D341Med (cell line): Measurements from ENCODE around the gene PPFIBP2.

Experiments
- DNase-seq: peaks from one replicate; pipeline ENCODE4 v3.0.0; 2012; ENCODE audit warnings: low spot score

The PPFIBP2 gene

DNA sequence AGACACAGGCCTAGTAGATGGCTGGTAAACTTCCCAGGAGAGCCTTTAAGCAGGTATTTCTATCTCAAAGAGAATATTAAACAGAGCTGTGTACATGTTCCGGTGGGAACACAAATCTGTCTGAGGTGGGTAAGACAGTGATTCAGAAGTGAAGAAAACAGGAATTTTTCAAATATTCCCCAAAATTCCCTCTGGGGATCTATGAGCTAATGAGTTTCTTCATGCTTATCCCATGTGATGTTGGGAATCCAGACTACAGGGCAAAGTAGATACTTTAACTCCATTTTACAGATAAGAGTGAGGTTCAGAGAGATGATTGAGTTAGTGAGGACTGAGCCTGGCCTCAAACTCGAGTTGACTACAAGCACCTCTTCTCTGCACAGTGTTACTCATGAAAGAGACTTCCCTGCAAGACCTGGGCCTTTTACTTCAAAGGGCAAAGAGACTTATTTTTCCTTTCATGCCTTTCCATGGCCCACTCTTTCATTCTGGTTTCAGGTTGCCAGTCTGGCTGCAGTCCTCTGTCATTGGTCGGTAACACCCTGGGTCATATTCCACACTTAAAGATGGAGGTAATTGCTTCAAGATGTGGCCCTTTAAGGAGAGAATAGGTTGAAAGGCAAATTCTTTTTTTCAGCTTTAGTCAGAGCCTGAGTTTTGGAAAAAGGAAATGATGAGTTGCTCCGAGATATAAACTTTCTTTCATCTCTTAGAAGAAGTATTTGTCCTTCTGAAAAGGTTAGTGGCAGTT, 89.4 kb downstream of the PPFIBP2 start:
- DNase-seq = no peak

DNA sequence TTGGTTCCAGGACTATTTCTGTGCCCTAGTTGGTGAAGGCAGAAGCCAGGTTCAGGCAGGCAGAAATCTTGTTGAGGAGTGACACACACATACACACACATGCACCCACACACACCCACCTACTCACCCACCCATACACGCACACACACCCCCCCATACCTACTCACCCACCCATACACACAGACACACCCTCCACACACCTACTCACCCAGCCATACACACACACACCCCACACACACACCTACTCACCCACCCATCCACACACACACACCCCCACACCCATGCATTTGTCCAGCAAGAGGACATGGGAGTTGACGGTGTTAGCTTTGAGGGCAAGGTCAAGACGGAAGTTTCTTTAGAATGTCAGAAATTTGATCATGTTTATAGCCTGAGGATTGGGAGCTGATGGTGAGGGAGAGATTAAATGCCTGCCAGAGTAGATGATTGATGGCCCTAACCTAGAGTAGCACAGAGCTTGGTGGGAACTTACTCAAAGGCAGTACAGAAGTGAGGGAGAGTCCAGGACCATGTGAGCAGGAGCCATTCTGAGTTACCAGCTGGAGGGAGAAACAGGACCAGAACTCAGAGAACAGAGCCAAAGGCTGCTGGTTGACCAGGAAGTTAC, 90.6 kb downstream of the PPFIBP2 start:
- no peak for DNase-seq

DNA sequence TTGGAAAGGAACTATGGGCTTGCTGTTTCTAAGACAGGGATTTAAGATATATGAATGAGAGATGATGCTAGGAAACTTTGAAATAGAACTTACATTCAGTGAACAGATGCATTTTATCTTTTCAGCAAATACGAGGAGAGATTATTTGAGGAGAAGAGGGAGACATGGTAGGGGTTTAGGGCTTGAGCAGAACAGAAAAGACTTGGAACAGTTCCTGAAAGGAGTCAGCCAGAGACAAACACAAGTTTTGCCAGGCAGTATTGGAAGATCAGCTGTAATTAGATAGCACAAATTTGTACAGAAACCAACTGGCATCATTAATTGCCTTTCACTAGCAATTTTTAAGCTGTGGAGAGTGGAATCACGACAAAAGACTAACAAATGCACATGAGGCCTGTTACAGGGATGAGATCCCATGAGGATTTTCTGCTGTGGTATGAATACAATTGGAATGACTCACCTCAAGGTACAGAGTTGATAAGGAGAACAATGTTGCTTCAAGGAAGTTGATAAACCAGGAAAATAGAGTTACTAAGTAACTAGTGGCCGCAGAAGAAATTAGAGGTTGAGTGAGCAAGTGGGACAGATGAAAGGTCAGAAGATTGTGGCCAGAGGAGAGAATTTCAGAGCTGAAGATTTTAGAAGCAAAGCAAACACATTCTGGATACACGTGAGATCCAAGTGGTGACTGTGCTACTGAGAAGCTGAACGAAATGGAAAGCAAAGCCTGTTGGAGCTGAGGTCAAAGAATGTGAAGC, 91.6 kb downstream of the PPFIBP2 start:
- no peak for DNase-seq

DNA sequence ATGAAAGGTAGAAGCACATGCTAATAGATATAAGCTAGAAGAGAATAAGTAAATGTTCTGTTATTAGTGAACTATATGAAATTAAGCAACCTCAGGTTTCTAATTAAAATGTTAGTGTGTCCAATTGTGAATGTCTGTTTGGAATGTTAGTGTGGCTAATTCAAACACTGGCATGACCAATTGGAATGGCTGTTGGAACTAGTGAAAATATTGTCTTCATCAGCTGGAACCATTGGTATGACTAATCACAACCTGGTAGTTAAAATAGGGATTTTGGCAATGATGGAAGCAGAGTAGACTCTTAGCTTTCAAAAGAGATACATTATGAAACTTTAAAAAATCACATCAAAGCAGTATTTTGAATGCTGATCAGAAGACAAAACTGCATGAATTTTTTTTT, 92.7 kb downstream of the PPFIBP2 start:
- no peak for DNase-seq

DNA sequence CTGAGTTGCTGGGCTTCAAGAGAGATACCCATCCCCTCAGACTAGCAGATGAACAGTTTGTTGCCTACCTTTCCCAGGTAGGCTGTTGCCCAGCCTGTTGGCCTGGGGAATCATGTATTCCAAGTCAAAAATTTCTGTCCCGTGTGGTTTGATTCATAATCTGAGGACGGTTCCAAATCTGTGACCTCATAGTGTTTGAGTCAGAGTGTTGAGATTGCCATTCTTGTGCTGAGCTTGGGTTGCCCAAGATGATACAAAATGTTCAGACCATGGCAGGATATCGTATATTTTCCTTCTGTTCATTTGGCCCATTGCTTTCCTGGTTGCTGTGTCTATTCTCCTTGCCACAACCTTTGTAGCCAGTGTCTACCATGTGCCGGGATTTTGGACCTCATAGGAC, 95.2 kb downstream of the PPFIBP2 start:
- no peak for DNase-seq

DNA sequence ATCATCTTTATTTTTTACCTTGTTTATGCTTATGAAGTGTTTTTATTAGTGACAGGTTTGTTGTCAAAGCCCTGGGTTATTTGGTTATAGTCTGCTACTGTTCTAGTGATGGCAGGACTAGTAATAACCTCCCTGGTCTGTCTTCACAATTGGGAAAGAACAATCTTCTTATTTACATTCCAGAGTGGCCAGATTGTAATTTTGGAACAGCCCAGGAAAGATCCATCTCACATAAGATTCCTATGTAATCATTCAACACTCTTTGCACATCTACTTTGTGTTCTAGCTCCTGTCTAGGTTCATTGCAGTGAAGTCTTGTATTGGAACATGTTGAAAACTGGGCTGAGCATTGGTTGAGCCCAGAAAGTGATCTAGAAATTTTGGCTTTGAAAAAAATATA, 95.7 kb downstream of the PPFIBP2 start:
- DNase-seq = no peak

DNA sequence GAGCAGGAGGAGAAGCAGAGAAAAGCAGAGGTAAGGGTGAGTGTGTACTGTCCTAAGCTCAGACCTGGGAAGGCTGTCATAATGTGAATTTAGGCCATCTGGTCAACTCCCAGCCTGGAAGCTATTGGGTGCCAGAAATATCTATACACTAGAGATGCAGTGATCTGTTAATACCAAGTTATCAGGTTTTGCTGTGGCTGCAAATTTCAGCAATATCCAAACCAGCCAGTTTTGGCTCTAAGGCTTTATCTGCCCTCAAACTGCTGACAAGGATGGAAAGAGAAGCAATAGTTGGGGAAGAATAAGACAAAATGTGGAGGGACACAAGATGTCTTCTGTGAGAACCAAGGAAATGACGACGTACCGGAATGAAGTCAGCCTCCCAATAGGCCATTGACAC, 96.6 kb downstream of the PPFIBP2 start:
- DNase-seq = no peak

DNA sequence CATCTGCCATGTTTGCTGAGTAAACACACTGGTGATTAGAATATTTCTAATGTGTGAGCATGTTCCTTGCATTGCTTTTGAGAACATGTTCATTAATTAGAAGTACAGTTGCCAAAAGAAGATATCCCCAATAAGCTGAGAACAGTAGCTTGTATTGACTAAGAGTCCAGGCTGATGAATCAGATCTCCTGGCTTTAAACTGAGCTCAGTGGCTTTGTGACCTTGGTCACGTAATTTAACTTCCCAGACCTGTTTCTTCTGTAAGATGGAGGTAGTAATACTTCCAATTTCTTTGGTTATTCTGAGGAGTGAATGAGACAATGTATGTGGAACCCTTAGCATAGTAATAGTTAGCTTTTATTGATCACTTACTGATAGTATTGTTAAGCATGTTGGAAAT, 97.6 kb downstream of the PPFIBP2 start:
- DNase-seq = no peak

DNA sequence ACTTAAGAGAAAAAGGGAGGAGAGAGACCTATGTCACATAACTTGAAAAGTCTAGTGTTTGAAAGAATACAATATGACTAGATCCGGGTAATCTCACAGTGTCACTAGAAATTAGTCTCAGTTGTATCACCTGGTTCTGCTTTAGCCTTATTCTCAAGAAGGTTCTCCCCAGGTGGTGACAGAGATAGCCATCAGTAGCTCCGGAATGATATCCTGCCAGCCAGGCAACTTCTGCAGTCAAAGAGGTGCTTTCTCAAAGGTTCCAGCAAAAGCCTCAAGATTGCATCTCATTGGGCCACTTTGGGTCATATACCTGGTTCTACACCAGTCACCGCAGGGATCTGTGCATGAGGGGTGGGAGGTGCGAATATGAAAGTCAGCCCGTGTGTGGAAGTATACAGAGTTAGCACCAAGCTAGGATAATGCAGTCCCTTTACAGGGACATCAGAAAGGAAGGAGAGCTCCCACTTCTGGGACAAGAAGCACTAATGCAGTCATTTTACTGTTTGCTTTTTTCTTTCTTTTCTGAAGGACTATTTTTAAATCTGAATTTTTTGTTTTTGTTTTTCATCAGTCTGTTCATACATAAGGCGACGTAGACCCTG, 98.4 kb downstream of the PPFIBP2 start:
- DNase-seq = no peak

DNA sequence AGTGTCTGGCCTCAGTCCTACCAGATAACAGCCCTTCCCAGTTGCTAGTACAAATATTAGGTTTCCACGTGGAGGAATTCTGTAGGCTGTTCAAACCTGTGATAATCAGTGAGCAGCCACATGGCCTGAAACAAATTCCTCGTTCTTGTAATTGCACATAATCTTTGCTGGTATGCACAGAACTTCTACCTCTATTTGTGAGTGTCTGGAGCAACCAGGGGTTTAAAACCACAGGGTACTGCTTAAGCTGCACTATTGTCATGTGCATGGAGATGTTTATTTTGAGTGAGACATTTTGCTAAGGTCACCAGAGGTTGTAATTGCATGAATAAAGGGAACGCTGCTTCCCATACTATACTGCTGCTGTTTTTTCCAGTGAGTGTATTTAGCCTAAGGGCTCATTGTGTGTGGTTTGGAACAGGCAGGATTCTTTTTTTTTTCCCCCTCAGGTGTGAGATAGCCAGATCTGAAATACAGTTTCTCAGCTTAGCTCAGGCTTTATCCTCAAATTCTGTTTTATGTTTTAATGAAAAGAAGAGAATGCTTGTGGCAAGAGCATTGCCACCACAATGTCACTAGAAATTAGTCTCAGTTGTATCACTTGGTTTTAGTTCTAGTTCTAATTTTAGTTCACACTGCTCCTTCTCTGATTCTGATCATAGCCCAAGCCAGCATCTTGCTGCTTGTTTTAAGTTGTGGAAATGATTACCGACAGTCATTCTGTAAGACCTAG, 99.0 kb downstream of the PPFIBP2 start:
- DNase-seq = no peak

DNA sequence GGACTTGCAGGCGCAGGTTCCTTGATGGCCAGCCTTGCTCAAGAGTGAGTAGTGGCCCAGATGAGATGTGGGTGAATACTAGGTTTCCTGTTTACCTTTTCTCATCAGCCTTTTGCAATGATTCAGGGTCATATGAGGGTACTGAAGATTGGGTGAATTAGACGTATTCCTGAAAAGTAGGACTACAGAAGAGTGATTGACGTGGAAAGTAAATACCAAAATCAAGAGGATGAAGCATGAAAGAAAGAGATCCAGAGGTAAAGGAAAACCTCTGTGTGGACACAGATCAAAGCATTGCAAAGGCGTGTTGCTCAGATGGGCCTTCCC, 99.6 kb downstream of the PPFIBP2 start:
- no peak for DNase-seq

DNA sequence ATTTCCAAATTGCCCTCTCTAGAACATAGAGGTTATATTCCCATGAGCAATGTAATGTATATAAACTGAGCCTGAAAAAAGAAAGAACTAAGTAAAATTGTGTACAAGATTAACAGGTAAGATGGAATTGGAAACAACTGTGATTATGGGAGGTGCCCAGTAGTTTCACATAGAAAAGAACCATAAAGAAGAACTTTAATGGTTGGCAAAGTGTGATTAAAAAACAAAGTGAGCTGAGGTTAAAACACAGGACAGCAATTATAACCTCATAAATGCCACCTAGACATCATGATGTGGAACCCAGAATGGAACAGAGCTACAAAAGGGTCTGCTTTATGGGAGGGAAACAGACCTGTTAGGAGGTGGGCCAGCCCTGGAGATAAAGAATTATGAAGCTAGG, 100.9 kb downstream of the PPFIBP2 start:
- no peak for DNase-seq

DNA sequence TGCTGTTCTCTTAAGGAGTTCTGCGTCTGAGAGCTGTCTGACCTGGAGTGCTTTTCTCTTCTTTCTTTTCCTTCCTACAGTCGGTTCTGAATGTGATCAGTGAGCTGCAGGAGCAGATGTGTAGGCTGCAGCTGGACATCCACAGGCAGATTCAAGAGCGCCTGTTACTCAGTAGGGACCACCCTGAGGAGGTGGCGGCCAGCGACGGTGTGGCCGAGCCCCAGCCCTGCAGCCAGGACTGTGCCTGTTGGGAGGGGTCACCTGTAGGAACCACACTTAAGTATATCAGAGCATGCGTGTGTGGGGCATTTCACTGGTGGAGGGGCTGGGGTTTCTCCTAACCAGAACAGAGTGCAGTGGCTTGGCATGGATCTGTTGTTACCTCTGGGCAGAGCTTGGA, 103.2 kb downstream of the PPFIBP2 start:
- DNase-seq = no peak

DNA sequence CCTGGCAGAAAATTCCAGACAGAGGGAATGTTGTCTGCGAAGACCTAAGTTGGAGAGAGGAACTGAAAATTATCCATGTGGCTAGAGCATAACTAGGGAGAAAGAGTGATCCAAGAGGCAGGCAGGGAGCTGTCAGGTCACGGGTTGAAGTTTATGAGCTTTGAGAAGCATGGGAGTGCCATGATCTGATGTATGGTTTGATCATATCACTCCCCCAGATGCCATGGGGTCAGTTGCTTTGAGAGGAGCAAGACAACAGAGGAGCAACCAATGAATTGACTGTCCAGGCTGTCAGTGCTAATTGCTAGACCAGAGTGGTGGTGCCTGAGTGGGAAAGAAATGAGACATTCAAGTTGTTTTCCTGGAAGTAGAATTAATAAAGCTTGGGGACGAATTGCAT, 105.5 kb downstream of the PPFIBP2 start:
- DNase-seq = no peak

DNA sequence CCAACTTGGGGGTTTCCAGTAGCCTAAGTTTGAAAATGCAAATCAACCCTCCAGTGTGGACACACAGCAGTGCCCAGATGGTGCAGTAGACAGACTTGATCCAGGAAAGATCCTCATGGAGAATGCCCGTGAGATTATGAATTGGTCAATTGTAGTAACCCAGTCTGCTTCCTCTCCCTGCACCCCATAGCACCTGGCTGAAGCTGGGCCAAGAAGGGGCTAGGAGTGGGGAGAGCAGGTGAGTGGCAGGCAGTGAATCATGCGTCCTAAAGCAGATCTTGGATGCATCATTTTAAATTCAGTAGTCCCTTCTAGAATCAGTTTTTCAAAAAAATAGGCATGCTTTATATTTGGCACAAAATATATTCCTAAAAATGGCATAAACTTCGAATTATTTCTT, 107.3 kb downstream of the PPFIBP2 start:
- DNase-seq = no peak

DNA sequence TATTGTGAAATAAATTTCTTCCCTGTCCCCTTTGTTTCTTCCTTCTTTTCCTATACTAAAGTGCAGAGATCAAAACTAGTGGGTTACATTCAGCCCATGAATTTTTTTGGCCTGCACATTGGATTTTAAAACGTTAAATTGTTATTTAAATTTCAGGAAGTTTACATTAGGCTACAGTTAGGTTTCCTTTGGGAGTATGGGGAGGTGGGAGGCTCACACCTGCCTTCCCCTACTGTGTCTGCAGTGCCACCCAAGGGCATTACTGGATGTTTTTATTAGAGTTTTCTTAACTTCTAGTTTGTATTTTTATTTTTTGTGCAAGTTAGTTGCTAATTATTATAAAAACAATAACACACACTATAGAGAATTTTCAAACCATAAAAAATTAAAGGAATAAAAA, 107.8 kb downstream of the PPFIBP2 start:
- no peak for DNase-seq

DNA sequence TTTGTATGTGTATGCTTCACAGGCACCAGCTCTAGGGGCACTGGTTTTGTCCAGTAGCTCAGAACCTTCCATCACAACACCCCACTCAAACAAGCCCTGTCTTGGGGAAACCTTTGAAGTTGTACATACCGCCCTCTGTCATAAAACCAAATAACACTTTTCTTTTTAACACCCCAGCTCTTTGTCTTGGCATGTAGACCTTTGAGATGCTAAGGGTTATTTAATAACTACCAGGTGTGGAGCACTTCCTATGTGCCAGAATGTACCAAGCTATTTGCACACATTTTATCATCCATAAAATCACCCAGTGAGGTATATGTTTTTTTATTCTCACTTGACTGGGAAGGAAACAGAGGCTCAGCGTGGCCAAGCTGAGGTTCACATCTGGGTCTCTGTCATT, 108.9 kb downstream of the PPFIBP2 start:
- DNase-seq = no peak

DNA sequence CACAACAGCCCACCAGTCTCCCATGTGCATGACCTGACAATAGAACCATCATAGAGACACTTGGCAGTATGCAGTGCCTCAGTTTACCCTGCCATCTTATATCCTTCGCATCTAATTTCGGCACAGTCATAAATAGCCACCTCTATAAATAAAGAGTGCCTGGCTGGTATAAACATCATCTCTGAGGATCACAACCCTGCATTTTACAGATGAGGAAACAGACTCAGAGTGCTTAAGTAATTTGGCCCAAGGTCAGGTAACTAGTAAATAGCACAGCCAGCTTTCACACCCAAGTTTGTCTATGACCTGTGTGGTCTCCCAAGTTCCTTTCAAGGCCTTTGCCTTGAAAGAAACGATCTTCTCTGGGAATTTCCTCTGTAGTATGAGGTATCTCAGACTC, 114.9 kb downstream of the PPFIBP2 start:
- no peak for DNase-seq

DNA sequence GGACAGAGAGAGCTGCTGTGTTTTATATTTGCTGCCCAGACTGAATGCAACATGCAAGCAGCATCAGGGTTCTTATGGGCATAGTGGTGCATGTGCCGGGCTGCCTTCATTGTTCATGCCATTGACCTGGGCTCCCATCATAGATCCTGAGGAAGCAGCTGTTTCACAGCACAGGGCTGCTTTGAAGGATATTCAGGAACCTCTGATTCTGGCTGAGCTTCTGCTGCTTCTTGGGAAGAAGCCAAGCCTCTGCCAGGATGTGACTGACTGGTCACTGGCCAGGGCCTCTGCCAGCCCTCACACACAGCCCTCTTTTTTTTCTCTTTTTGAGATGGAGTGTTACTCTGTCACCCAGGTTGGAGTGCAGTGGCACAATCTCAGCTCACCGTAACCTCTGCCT, 116.2 kb downstream of the PPFIBP2 start:
- no peak for DNase-seq

DNA sequence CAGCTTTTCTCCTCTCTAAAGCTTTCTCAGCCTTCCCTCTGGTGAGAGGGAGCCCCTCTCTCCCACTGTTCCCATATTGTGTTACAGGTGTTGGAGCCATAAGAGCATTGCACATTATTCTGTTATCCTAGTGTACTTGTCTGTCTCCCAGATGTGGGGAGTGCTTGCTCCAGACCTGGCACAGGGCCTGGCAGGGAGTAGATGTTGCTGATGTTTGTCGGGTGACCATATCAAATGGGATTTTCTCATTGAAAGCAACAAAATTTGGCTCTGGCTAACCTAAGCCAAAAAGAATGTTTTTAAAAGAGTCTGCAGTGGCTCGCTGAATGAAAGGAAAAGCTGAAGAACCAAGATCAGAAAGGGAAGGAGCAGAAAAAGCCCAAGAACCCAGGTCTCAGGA, 118.4 kb downstream of the PPFIBP2 start:
- DNase-seq = no peak

DNA sequence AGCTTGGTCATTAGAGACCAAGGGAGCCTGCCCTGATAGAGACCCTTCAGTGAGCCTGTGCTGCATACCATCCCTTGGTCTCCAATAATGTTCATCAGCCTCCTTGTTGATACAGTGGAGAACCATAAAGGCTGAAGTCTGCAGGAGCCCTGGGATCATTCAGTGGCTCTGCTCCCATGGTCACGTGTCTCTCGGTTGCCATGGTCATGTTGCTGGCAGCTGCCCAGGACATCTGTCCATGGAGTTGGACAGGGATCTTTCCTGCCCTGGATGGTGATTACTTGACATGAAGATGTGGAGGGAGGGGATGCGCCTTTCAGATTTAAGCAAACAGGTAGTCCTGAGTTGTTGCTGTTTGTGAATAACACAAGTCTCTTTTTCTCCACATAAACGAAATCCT, 121.3 kb downstream of the PPFIBP2 start:
- no peak for DNase-seq

DNA sequence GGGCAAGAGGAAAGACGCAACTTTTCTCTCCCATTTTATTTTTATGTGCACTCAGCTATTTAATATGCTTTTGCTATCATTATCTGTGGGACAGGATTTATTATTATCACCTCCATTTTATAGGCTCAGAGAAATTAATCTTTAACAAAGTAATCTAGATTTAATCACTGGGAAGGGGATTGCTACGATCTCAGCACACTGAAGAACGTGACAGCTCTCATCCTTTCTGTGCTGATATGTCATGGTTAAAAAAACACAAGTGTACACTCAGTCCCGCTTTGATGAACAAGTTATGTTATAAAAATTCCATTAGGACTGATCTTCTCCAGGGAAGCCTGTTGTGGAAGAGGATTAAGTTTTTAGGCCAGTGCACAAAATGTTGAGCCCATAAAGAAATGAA, 121.9 kb downstream of the PPFIBP2 start:
- no peak for DNase-seq
